Stimulated activated CD4-positive, alpha-beta T cell treated with anti-CD3 and anti-CD28 coated beads, Interleukin-4, amount 100 ng/mL, for 24 hours (primary cell): Measurements from ENCODE around the gene MACROD2.
"Not testable (repeated sequence)": the region's sequence is repeated elsewhere in the genome, so short reads cannot be mapped to it uniquely, and the experiment has no call there.

Source experiments
- DNase-seq: peaks from one replicate; pipeline ENCODE4 v3.0.0-alpha.2; 2020

Gene MACROD2

GRCh38 chr20:13995086-13995665, at the start of gene MACROD2:
MACROD2 (plus strand) TSS chr20:13995516.
- DNase-seq, result peak; percentile 8

- DNase-seq, result no peak
Measured at GRCh38 chr20:13947719-13948118, 47.6 kb upstream of the MACROD2 start.

- no peak for DNase-seq
Measured at GRCh38 chr20:13953227-13953626, 42.1 kb upstream of the MACROD2 start.

- DNase-seq, result no peak
Measured at GRCh38 chr20:13960119-13960518, 35.2 kb upstream of the MACROD2 start.

GRCh38 chr20:13960525-13960924, 34.8 kb upstream of the MACROD2 start:
- no peak for DNase-seq

- DNase-seq, result no peak
Measured at GRCh38 chr20:13984211-13984610, 11.1 kb upstream of the MACROD2 start.

- no peak for DNase-seq
Measured at GRCh38 chr20:13990465-13990864, 4.9 kb upstream of the MACROD2 start, which contains the start of gene SEL1L2. SEL1L2 (minus strand) TSS chr20:13990614; CDS start chr20:13990534, 80 bp downstream.

GRCh38 chr20:13991311-13991710, 4.0 kb upstream of the MACROD2 start:
- no peak for DNase-seq

- not testable (repeated sequence) for DNase-seq
Measured at GRCh38 chr20:13991955-13992354, 3.4 kb upstream of the MACROD2 start.

- DNase-seq, result no peak
Measured at GRCh38 chr20:13995841-13996240, 525 bp downstream of the MACROD2 start.

GRCh38 chr20:13996265-13996664, 949 bp downstream of the MACROD2 start:
- DNase-seq, result no peak

GRCh38 chr20:14000917-14001316, 5.6 kb downstream of the MACROD2 start:
- DNase-seq, result no peak

GRCh38 chr20:14005996-14006395, 10.7 kb downstream of the MACROD2 start:
- no peak for DNase-seq

- no peak for DNase-seq
Measured at GRCh38 chr20:14009208-14009607, 13.9 kb downstream of the MACROD2 start.

GRCh38 chr20:14012671-14013070, 17.4 kb downstream of the MACROD2 start:
- no peak for DNase-seq

GRCh38 chr20:14030991-14031390, 35.7 kb downstream of the MACROD2 start:
- no peak for DNase-seq

GRCh38 chr20:14033310-14033709, 38.0 kb downstream of the MACROD2 start:
- no peak for DNase-seq

GRCh38 chr20:14036567-14036966, 41.3 kb downstream of the MACROD2 start:
- no peak for DNase-seq

- DNase-seq, result not testable (repeated sequence)
Measured at GRCh38 chr20:14044712-14045276, 49.5 kb downstream of the MACROD2 start.

- DNase-seq, result no peak
Measured at GRCh38 chr20:14046534-14046933, 51.2 kb downstream of the MACROD2 start.

- DNase-seq, result no peak
Measured at GRCh38 chr20:14049111-14049510, 53.8 kb downstream of the MACROD2 start.

- no peak for DNase-seq
Measured at GRCh38 chr20:14051454-14051853, 56.1 kb downstream of the MACROD2 start.

GRCh38 chr20:14055127-14055742, 59.9 kb downstream of the MACROD2 start:
- DNase-seq, result peak; percentile 14

GRCh38 chr20:14062171-14062570, 66.9 kb downstream of the MACROD2 start:
- DNase-seq, result no peak

GRCh38 chr20:14062786-14063185, 67.5 kb downstream of the MACROD2 start:
- no peak for DNase-seq
